ENCODE results near the gene DENND2D. TPM values are rescaled to one million over a fixed set of nuclear protein-coding genes. Genes with fewer than 3 reads are reported as not detected.

DENND2D gene
- polyA plus RNA-seq, 1 donor from 2014 or later: not detected

- Histone ChIP-seq H3K27me3 (ENCODE audit: insufficient read depth, low read depth, low read length) (peaks cover 12% of the 10 kb centered on the region), H3K4me2 (ENCODE audit: low read length) (no peak overlapping the region)
- TF ChIP-seq CTCF (IDR thresholded peaks at IDR 0.05; ENCODE audit: poor library complexity, severe bottlenecking) (no peak), POLR2AphosphoS5 (IDR thresholded peaks at IDR 0.05) (no peak), TAF1 (IDR thresholded peaks at IDR 0.05; ENCODE audit: low read depth) (no peak), EP300 (conservative IDR thresholded peaks at IDR 0.05; ENCODE audit: poor library complexity, severe bottlenecking) (no peak), EZH2 (IDR thresholded peaks at IDR 0.05; ENCODE audit: borderline replicate concordance, insufficient read depth, low read length, poor library complexity, severe bottlenecking) (no peak), RAD21 (conservative IDR thresholded peaks at IDR 0.05) (no peak), REST (IDR thresholded peaks at IDR 0.05; ENCODE audit: borderline replicate concordance) (no peak), SMC3 (conservative IDR thresholded peaks at IDR 0.05; ENCODE audit: poor library complexity) (no peak), MXI1 (conservative IDR thresholded peaks at IDR 0.05; ENCODE audit: poor library complexity, severe bottlenecking) (no peak)
These were observed 9.2 kb upstream of the DENND2D start for GRCh38 chr1:111209622-111210021.

GRCh38 chr1:111208921-111209320, 8.5 kb upstream of the DENND2D start:
- no peaks in the 10 kb centered on the region for H4K20me1 ChIP-seq (ENCODE audit: insufficient read depth)
- no peaks in the 10 kb centered on the region for H3F3A ChIP-seq (ENCODE audit: insufficient read depth, low read length, poor library complexity, severe bottlenecking)
- H3K9me3 ChIP-seq (ENCODE audit: low read length): no peaks in the 10 kb centered on the region
- H3K4me2 ChIP-seq (ENCODE audit: low read length): no peak overlapping the region
- no peaks in the 10 kb centered on the region for H3K36me3 ChIP-seq (ENCODE audit: insufficient read depth, low read length)
- H3K4me3 ChIP-seq (ENCODE audit: low read length): no peak overlapping the region
- no peak overlapping the region for H2AFZ ChIP-seq (ENCODE audit: low read depth, low read length)
- no peaks in the 10 kb centered on the region for H3K9me2 ChIP-seq (ENCODE audit: insufficient read depth, low read length)
- TF ChIP-seq CTCF (IDR thresholded peaks at IDR 0.05; ENCODE audit: poor library complexity, severe bottlenecking) (no peak), RAD21 (conservative IDR thresholded peaks at IDR 0.05) (no peak), REST (IDR thresholded peaks at IDR 0.05; ENCODE audit: borderline replicate concordance) (no peak), SMC3 (conservative IDR thresholded peaks at IDR 0.05; ENCODE audit: poor library complexity) (no peak), EZH2 (IDR thresholded peaks at IDR 0.05; ENCODE audit: borderline replicate concordance, insufficient read depth, low read length, poor library complexity, severe bottlenecking) (no peak), POLR2AphosphoS5 (IDR thresholded peaks at IDR 0.05) (no peak), TAF1 (IDR thresholded peaks at IDR 0.05; ENCODE audit: low read depth) (no peak)
- no peaks in the 10 kb centered on the region for H3K79me2 ChIP-seq (replicated peaks; ENCODE audit: insufficient read depth, low read length)
- no peak overlapping the region for H3K9ac ChIP-seq (ENCODE audit: low read length)
- H3K27me3 ChIP-seq (ENCODE audit: insufficient read depth, low read depth, low read length): peaks cover 19% of the 10 kb centered on the region
- H3K27ac ChIP-seq (ENCODE audit: low read length): no peak overlapping the region

More at GRCh38 chr1:111209622-111210021, 9.2 kb upstream of the DENND2D start:
- Histone ChIP-seq H3K36me3 (ENCODE audit: insufficient read depth, low read length) (no peaks in the 10 kb centered on the region), H4K20me1 (ENCODE audit: insufficient read depth) (no peaks in the 10 kb centered on the region), H3K4me3 (ENCODE audit: low read length) (no peak overlapping the region), H3F3A (ENCODE audit: insufficient read depth, low read length, poor library complexity, severe bottlenecking) (no peaks in the 10 kb centered on the region), H2AFZ (ENCODE audit: low read depth, low read length) (no peak overlapping the region), H3K27ac (ENCODE audit: low read length) (no peak overlapping the region), H3K9me3 (ENCODE audit: low read length) (no peaks in the 10 kb centered on the region), H3K9ac (ENCODE audit: low read length) (no peak overlapping the region), H3K79me2 (replicated peaks; ENCODE audit: insufficient read depth, low read length) (no peaks in the 10 kb centered on the region), H3K9me2 (ENCODE audit: insufficient read depth, low read length) (no peaks in the 10 kb centered on the region)

Data from neural cell (in vitro differentiated cells).